K562 (cell line): ENCODE measurements around the gene CFAP107. TPM values are rescaled to one million over a fixed set of nuclear protein-coding genes. Genes with fewer than 3 reads are reported as not detected.

Experiments
- ATAC-seq: fragments of 200-7000 bp; cut with Tn5 transposase; 3 replicates; pipeline ENCODE4 v1.9.1; 2020; ENCODE audit warnings: moderate library complexity
- BruUV-seq: library from RNA; stranded (reverse); fragments of 400-500 nt; replicated peaks from 2 replicates; lab custom pipeline; 2021; lab: Mats Ljungman, UMichigan
- CTCF ChIA-PET: fragments of 300-600 bp; formaldehyde crosslinking; extraction: SDS; loops from one replicate; lab custom pipeline; 2021; ENCODE audit warnings: low intra/inter-chr PET ratio; lab: Yijun Ruan, JAX
- POLR2A ChIA-PET: fragments of 300-600, 350-650 bp; sonication (Branson Sonifier 250); formaldehyde crosslinking; extraction: SDS; loops from one replicate; lab custom pipeline; 2021; ENCODE audit warnings: antibody characterized with exemption, inconsistent platforms; lab: Yijun Ruan, JAX
- DNase-seq, 4 experiments: peaks; one replicate each; pipeline versions ENCODE4 v3.0.0 to v3.0.0-alpha.2; 2011 to 2018; ENCODE audit warnings: low spot score in 3 of 4, mixed read lengths in 3 of 4; ENCODE audit errors: extremely low read depth in 1 of 4
- FAIRE-seq: peaks from 2 replicates; lab custom pipeline; 2011; peaks lifted over from hg19 to GRCh38; lab: Jason Lieb, UNC
- H2AFZ ChIP-seq: 2 replicates; pipeline ENCODE4 v1.6.0; 2011; ENCODE audit warnings: low read depth, low read length, control low read depth, inconsistent platforms
- H3K27ac ChIP-seq: fragments of 200-600 bp; 3 replicates; pipeline ENCODE4 v1.8.0; 2011; ENCODE audit warnings: low read depth, mild to moderate bottlenecking, control low read depth, inconsistent platforms, low read length, moderate library complexity, mixed read lengths; ENCODE audit errors: extremely low read depth
- H3K27me3 ChIP-seq, 2 experiments: fragments of 300-600 bp in 1 of 2; 2 replicates in 1 of 2; 3 replicates in 1 of 2; pipeline versions ENCODE4 v1.6.0 to v1.8.0; 2011; ENCODE audit warnings: inconsistent platforms in 2 of 2, low read length in 2 of 2, mild to moderate bottlenecking in 1 of 2, mixed read lengths in 1 of 2, moderate library complexity in 1 of 2; ENCODE audit not compliant: control insufficient read depth in 2 of 2, insufficient read depth in 2 of 2
- H3K36me3 ChIP-seq: fragments of 300-600 bp; 3 replicates; pipeline ENCODE4 v1.8.0; 2011; ENCODE audit warnings: mild to moderate bottlenecking, low read length, inconsistent platforms; ENCODE audit not compliant: control insufficient read depth, insufficient read depth
- H3K4me1 ChIP-seq, 2 experiments: fragments of 200-600 bp in 1 of 2; replicated peaks in 1 of 2; 2 replicates in 1 of 2; 3 replicates in 1 of 2; pipeline versions ENCODE4 v1.5.1 to v1.8.0; 2011; ENCODE audit warnings: inconsistent platforms in 2 of 2, low read length in 2 of 2, mild to moderate bottlenecking in 1 of 2, mixed read lengths in 1 of 2, moderate library complexity in 1 of 2; ENCODE audit not compliant: control insufficient read depth in 2 of 2, insufficient read depth in 2 of 2
- H3K4me2 ChIP-seq: 2 replicates; pipeline ENCODE4 v1.6.1; 2011; ENCODE audit warnings: low read length, control low read depth, inconsistent platforms, mixed read lengths; ENCODE audit not compliant: insufficient read depth
- H3K4me3 ChIP-seq: fragments of 200-600 bp; sonication (generic), shearing (Covaris generic); 2 replicates; pipeline ENCODE4 v1.5.1; 2016; ENCODE audit warnings: control low read depth, inconsistent platforms
- H3K79me2 ChIP-seq: fragments of 200-600 bp; 3 replicates; pipeline ENCODE4 v1.8.0; 2011; ENCODE audit warnings: low read length, inconsistent platforms; ENCODE audit not compliant: control insufficient read depth, insufficient read depth
- H3K9ac ChIP-seq, 2 experiments: 2 replicates each; pipeline versions ENCODE4 v1.6.0 to v1.6.1; 2011; ENCODE audit warnings: low read depth in 2 of 2, low read length in 2 of 2, control low read depth in 1 of 2, inconsistent platforms in 1 of 2, mild to moderate bottlenecking in 1 of 2, mixed read lengths in 1 of 2; ENCODE audit not compliant: insufficient read depth in 1 of 2
- H3K9me1 ChIP-seq: one replicate; pipeline ENCODE4 v1.6.0; 2011; ENCODE audit warnings: inconsistent platforms, mild to moderate bottlenecking, low read length, moderate library complexity; ENCODE audit not compliant: control insufficient read depth, insufficient read depth
- H3K9me3 ChIP-seq: replicated peaks from 2 replicates; pipeline ENCODE4 v1.5.1; 2011; ENCODE audit warnings: low read depth, low read length, inconsistent platforms; ENCODE audit not compliant: control insufficient read depth, insufficient read depth
- H4K20me1 ChIP-seq: replicated peaks from 2 replicates; pipeline ENCODE4 v1.6.1; 2011; ENCODE audit warnings: low read length, inconsistent platforms, mixed read lengths; ENCODE audit not compliant: control insufficient read depth, insufficient read depth
- NFIC ChIP-seq: fragments of 450-650 bp; IDR thresholded peaks from 2 replicates; pipeline ENCODE4 v1.6.1; 2017; ENCODE audit warnings: mild to moderate bottlenecking, inconsistent platforms
- TSHZ1 ChIP-seq: fragments of 250-450 bp; sonication (Bioruptor Pico); IDR thresholded peaks from 2 replicates; pipeline ENCODE4 v1.4.0; 2020; ENCODE audit warnings: mild to moderate bottlenecking, moderate library complexity
- ZFP36 ChIP-seq: fragments of 150-350 bp; IDR thresholded peaks from 2 replicates; pipeline ENCODE4 v1.6.1; 2018; ENCODE audit warnings: low read length, low read depth; ENCODE audit not compliant: partially characterized antibody
- WGBS: fragments of 100-300 bp; shearing (Covaris generic); methylation state at CpG from one replicate; pipeline ENCODE4 v1.1.6; 2016; ENCODE audit warnings: low coverage, mixed read lengths; ENCODE audit not compliant: insufficient coverage; ENCODE audit errors: missing lambda C conversion rate; 5-methylcytosine and 5-hydroxymethylcytosine counted together
- in situ Hi-C: fragments of 300-500 bp; cut with MboI; formaldehyde crosslinking; loops from 4 replicates; pipeline ENCODE4 v1.15.0; 2018; ENCODE audit warnings: inconsistent platforms, mixed read lengths
- intact Hi-C: fragments of 100-400 bp; cut with micrococcal nuclease; formaldehyde crosslinking; loops from 2 replicates; pipeline ENCODE4 v1.14.2; 2022
- polyA plus RNA-seq, 8 experiments: library from polyadenylated mRNA; depleted of rRNA in 4 of 8; stranded (reverse) in 5 of 8; unstranded in 3 of 8; fragments of >200 nt; fragmentation: Nextera tagmentation in 2 of 8; fragmentation: Illumina TruSeq in 1 of 8; extraction: Ambion mirVana in 2 of 8; extraction: Trizol in 1 of 8; gene quantifications; 2 replicates each; pipeline versions ENCODE4 v1.2.1 to v1.2.3, GENCODE V29; 2011 to 2014; ENCODE audit warnings: inconsistent platforms in 1 of 8, missing spikeins in 1 of 8
- total RNA-seq, 7 experiments: library from RNA; depleted of rRNA in 6 of 7; stranded (reverse); fragments of >200 nt in 6 of 7; fragmentation: Illumina TruSeq in 2 of 7; extraction: Trizol in 2 of 7; gene quantifications; 2 replicates each; pipeline versions ENCODE4 v1.2.1 to v1.2.3, GENCODE V29; 2011 to 2021; ENCODE audit warnings: low replicate concordance in 1 of 7

The CFAP107 gene
- total and polyA plus RNA-seq, 9 of the 15 experiments (the other 6 are each of a cell fraction or from before 2014, with no cell fraction given): 0.03 to 0.08 TPM; not detected in 7

GRCh38 chr1:12809933-12810332 lies 63.9 kb downstream of the CFAP107 start:
- POLR2A ChIA-PET: no interaction called here
- DNase-seq (peak in 2 of 4 experiments; percentile 9 to 25), ATAC-seq (peak; percentile 19; the same call in 1 of the 3 replicates), FAIRE-seq (no peak)
- peaks cover 0 to 23% of the 10 kb centered on the region in 2 experiments; a peak in 2 of 5 replicates for H3K4me1 ChIP-seq
- no peak overlapping the region; the same call in 2 of the 3 replicates for H3K27ac ChIP-seq
- H3K9ac ChIP-seq: 0 out of 4 replicates have a peak overlapping the region, but pooled peaks of 1 of the 2 experiments have one; percentile 13
- no peaks in the 10 kb centered on the region for H3K79me2 ChIP-seq
- in situ Hi-C loops (no loop called here), intact Hi-C loops (no loop called here)
- H2AFZ ChIP-seq: peak overlapping the region; percentile 79; the same call in 1 of the 2 replicates
- H4K20me1 ChIP-seq: no peaks in the 10 kb centered on the region
- H3K27me3 ChIP-seq: no peaks in the 10 kb centered on the region
- peak overlapping the region; percentile 66 for H3K4me2 ChIP-seq
- TF ChIP-seq TSHZ1: no peak
- TF ChIP-seq NFIC: peak; percentile 83
- TF ChIP-seq ZFP36: peak; percentile 27
- CTCF ChIA-PET: no interaction called here
- 30% methylated on average over 1 of the region's 1 CpG for WGBS
- H3K9me1 ChIP-seq: no peaks in the 10 kb centered on the region
- H3K9me3 ChIP-seq: no peaks in the 10 kb centered on the region
- H3K4me3 ChIP-seq: peak overlapping the region; percentile 14; the same call in 1 of the 2 replicates
- H3K36me3 ChIP-seq: no peaks in the 10 kb centered on the region
- BruUV-seq: no TSS peak
